ENCODE measurements around the gene ARPC5.
"Not testable (repeated sequence)": the region's sequence is repeated elsewhere in the genome, so short reads cannot be mapped to it uniquely, and the experiment has no call there.

DNA sequence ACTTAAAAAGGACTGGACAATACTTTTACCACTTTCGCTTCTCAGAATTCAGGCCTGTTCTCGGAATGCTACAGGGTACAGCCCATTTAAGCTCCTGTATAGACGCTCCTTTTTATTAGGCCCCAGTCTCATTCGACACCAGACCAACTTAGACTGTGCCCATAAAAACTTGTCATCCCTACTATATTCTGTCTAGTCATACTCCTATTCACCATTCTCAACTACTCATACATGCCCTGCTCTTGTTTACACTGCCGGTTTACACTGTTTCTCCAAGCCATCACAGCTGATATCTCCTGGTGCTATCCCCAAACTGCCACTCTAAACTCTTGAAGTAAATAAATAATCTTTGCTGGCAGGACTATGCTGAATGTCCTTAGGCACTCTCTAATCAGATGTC is 17.4 kb downstream of the ARPC5 start:
- TF ChIP-seq, protein P1, sequence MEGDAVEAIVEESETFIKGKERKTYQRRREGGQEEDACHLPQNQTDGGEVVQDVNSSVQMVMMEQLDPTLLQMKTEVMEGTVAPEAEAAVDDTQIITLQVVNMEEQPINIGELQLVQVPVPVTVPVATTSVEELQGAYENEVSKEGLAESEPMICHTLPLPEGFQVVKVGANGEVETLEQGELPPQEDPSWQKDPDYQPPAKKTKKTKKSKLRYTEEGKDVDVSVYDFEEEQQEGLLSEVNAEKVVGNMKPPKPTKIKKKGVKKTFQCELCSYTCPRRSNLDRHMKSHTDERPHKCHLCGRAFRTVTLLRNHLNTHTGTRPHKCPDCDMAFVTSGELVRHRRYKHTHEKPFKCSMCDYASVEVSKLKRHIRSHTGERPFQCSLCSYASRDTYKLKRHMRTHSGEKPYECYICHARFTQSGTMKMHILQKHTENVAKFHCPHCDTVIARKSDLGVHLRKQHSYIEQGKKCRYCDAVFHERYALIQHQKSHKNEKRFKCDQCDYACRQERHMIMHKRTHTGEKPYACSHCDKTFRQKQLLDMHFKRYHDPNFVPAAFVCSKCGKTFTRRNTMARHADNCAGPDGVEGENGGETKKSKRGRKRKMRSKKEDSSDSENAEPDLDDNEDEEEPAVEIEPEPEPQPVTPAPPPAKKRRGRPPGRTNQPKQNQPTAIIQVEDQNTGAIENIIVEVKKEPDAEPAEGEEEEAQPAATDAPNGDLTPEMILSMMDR (IDR thresholded peaks at IDR 0.05), result not testable (repeated sequence)
- TF ChIP-seq POLR2AphosphoS5, TCF7L2 (IDR thresholded peaks at IDR 0.05; ENCODE audit: low read depth, low read length): not testable (repeated sequence)
